HG02642 (cell line): Measurements from ENCODE around the gene LIPC.

Experiments
- ATAC-seq: cut with Tn5 transposase; IDR thresholded peaks from one replicate; pipeline ENCODE4 v1.9.1; 2021; ENCODE audit warnings: mild to moderate bottlenecking; ENCODE audit not compliant: unreplicated experiment, poor library complexity

The LIPC gene

DNA sequence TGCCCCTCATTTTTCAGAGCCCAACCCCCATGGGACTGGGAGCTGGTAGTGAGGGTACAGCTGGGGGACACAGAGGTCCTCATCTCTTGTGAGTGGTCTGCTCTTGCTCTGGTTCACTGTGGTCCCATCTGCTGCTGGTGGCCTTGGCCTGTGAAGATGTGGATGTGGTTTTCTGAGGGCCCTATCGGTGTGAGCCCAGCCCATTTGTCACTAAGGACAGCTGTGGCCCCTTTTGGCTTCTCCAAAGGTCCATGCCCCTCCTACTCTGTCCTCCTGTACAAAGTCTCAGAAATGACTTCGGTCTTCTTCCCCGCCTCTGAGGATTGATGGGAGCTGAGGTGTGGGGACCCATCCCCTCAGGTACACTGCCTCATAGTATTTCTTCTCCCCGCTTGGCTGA, 21.0 kb downstream of the LIPC start:
- no peak for ATAC-seq

DNA sequence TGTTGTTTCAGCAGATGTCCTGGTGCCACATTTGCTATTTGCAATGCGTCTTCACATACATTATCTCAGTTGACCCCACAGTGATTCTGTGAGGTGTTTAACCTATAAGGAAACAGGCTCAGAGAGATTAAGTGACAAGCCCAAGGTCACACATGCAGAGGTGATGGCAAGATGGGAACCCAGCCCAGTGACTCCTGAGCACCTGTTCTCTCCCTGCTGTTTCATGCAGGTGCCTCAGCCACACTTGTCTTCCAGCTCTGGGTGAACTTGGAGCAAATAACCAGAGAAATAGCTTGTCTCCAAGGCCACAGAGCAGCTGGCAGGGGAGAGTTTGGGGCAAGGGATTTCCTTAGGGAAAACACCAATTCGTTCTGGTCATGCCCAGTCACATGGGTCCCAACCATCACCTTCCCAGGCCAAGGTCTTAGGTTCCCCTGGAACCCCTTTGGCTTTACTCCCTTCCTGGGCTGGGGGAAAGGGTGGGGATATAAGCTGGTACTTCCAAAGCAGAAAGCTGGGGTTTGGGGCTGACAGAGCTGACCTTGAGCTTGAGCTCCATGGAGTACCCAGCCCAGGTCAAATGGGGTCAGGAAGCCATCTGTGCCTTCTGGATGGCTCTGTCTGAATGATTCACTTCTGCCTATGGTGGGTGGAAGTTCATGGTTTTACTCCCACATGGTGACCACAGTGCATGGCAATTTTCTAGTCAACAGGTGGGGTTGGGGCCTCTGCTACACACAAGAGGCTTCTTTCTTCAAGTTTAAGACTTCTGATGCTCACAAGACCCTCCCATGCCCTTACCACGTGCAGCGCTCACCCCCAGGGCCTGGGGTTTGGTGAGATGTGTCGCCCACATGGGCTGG, 22.4 kb downstream of the LIPC start:
- no peak for ATAC-seq

DNA sequence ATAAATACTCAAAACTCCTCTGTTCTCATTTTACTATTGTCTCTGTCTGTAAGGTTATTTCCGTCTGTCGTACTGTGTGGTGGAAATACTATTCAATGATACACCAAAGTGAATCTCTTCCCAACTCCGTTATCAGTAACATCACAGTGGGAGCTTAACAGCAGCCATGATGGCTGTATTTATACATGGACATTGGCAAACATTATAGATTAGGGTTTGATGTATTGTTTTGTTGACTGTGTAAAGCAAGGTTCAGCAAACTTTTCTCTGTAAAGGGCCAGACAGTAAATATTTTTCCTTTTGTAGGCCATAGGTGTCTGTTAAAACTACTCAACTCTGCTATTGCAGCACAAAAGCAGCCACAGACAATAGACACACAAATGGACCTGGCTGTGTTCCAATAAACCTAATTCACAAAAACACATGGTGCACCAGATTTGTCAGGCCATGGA, 23.2 kb downstream of the LIPC start:
- no peak for ATAC-seq

DNA sequence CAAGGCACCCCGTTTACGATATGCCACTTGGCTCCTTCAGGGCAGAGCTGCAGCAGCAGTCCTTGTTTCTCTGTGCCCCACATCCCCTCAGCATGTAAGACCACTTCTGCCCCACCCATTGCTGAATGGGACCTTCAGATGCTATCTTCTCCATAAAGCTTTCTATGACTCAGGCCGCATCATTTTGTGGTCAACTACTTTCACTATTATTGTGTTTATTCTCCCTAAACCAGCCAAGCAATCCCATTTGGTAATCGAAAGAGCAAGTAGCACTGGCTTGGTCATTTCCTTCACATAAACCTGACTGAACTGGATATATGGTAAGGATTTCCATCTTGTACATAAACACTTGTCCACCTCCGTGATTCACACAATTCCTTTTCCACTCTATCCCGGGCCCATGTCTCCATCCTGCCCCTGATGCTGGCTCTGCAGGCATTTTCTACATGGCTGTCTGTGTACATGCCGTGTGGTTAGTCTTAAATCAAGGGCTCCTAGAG, 25.7 kb downstream of the LIPC start:
- ATAC-seq = peak; percentile 66

DNA sequence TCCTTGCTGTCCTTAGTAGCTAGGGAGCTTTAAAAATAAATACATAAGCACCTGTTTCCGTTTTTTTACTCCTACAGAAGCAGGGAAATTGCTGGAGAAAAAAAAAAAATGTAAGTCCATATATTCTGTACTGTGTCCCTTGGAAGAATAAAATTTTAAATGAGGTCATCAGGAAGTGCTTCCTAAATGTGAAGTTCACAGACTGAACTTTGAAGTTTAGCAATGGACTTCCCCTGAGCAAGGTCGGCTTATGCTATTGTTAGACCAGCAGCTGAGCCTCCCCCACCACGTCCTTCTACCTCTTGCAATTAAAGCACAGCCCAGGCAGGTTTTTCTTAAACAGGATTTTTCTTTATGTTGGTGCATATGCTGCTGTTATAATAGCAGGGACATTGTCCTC, 26.3 kb downstream of the LIPC start:
- no peak for ATAC-seq

DNA sequence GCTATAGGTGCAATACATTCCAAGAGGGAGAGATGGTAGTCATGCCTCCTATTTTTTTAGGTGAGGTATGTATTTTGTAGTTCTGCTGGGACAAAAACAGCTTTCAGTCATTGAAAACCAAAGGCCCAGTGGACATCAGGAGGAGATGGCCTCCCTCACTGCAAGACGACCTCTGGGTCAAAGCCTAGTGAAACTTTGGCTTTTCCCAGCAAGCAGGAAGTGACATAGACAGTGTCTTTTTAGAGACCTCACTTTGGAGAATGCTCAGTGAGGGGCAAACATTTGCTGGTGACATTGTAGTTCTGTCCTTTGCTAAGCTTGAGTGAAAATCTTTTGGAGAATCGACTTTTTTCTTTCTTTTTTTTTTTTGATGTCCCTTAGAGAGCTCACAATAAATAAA, 27.3 kb downstream of the LIPC start:
- ATAC-seq = no peak

DNA sequence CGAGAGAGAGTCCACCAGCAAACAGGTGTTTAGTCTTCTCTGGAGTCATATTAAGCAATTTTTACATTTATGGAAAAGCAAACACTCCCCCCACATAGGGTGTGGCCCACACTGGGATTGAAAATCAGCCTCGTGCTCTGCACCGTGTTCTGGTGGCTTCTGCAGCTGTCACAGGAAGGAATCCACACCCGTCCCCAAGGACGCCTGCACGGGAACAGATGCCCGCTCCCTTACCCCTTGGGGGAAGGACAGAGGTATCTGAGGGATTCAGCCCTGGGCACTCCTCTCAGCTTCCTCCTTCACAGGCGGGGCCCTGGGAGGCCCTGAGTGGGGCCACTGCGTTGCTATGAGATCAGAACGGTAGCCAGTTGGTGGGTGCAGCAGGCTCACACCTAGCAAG, 27.8 kb downstream of the LIPC start:
- no peak for ATAC-seq

DNA sequence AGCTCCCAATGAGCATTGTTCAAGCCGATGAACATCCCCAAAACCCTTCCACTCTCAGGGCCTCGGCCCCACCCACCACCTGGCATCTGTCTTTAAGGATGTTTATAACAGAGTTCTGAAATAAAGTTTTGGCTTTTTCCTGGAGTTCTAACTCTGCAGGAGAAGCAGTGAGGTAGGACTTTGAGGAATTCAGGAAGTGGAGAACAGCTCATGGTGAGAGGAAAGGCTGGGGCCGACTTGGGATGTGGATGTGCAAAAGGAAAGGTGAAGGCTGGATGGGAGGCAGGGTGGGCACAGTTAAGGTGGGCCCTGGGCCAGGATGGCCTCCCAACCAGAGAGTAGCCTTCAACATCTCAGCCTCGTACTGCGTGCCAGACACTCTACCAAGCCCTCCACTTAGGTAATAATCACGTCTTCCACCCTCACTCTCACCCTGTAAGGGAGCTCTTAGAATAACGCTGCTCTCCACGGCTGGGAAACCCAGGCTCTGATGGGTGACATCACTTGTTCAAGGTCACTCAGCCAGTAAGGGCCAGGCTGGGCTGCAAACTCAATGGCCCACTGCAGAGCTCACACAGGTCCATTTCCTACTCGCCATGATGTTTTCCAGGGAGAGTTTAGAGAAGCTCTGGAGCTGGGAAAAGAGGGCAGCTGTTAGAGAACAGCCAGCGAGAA, 28.5 kb downstream of the LIPC start:
- ATAC-seq = no peak

DNA sequence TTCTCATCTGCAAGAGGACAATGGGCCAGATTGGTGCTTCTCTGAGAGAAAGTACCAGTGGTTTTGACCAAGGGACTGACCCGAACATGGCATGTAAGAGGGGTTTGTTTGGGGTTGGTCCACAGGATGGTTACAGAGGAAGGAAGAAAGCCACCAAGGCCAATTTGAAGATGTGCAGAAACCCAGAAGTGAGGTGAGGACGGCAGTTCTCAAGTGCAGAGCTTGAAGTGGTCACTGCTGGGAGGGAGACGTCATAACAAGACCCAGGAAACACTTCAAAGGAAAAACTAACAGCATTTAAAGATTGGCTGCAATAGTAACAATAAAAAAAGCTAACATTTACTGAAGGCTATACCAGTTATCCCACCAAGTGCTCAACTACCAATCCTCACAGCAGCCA, 29.1 kb downstream of the LIPC start:
- no peak for ATAC-seq

DNA sequence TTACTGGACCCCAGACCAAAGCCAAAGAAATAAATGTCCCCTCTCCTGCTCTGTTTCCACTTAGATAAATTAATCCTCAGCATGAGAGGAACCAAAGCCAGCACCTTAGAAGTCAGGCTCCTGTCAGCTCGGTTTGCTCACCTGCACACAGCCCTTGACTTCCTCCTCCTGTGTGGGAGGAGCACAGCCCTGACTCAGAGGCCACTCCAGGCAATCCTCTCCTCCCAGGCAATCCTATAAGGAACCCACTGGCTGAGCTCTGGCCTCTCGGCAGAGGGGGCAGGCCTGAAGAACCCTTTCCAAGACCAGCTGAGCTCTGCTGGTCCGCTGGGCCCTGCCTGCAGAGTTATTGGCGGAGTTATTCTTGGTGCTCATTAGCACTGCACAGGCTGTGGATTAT, 30.8 kb downstream of the LIPC start:
- ATAC-seq = no peak

DNA sequence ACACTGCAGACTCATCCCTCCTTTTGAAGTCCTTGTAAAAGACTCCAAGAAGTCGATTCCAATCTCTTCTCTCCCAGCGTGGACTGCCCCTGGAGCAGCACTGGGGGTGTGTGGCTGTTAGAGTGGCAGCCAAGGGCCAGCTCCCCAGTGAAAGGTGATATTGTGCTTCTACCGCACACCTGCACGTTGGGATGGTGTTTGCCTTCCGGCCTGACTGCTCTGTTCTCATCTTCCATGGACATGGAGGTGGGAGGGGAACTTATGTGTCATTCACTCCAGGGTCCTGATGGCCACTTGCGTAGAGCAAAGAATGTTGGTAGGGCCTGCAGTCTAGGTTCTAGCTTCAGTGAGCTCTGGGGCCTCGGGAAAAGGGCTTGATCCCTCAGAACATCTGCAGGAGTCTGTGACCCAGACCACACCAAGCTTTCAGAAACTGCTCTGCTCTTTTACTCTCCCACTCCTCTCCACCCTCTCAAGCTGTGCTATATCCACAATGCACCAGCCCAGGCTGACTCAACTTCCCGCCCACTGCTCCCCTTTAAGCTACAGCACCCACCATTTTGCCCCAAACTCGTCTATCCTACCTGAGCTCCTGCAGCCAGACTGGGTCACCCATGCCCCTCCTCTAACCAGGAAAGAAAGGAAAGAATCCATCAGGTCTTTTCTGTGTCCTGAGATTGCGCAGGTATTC, 31.3 kb downstream of the LIPC start:
- no peak for ATAC-seq

DNA sequence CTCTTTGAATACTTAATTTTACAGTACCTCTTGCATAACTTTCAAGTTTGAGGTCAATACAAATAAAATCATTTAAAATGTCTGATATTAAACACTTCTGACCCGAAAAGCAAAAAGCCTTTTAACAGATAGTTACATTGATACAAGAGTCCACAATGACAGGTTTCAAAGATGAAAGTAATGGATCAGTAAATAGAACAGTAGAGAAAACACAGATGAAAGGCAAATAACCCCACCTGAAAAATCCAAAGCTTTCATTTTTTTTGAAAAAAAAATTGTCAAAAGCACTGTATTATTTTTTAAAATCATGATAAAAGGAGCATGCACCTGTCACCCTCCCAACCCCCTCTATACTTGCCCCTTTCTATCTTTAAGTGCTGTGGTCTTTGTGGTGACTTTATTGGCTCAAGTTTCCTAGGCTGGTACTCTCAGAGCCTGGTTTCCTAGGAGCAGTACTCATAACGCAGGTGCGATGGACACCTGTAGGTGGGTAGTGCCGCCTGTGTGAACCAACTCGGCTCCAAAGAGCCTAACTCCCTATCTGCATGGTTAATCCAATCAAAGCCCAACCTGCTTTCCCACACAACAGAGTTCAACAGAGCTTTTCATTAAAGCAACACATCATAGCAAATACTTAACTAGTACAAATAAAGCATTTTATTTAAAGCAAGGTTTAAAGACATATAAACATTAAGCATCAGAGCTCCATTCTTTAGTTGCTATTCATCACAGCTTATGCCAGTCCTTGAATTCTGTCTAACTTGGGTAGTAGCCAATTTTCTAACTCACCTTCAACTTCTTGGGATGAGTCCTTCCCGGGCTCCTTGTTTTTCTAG, 32.2 kb downstream of the LIPC start:
- no peak for ATAC-seq

DNA sequence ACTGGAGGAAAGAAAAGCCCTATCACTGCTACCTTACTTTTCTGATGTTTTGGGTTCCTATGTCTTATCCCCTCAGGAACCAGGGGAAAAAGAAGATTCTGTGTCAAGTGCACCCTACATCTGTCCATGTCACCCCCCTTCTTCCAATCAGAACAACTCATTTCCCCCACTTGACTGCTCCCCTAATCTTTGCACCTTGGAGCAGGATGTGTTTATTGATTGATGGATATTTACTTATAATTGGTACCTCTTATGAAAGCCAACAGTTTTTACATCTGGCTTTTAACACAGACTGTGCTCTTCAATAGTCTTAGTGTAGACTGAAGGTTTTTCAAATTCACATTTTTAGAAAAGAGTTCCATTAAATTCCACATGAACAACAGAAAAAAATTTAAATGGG, 33.3 kb downstream of the LIPC start:
- no peak for ATAC-seq

DNA sequence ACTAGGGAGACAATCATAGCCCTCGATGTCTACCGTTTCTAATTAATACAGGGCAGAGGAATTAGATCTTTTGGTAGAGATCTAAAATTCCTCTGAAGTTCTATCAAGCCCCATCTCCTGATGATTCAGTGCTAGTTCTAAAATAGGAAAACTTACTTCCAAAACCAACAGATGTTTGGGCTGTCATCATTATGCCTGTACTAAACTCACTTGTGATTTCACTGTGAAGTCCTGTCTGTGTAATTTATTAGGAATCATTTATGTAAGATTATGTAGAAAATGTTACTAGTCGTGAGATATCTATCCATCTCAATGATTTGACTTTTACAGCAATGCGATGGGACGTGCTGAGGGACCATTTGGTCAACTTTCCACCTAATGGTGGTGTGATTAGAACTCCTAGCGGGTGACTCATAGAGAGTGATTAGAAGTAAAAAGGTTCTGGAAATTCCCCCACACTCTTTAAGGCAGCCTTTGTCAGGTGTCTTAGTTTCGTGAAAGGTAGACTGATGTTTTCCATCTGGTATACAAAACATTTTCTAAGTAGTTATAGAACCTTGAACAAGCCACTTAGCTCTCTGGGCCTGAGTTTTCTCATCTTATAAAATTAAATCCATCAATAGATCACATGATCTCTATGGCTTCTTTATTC, 34.2 kb downstream of the LIPC start:
- no peak for ATAC-seq

DNA sequence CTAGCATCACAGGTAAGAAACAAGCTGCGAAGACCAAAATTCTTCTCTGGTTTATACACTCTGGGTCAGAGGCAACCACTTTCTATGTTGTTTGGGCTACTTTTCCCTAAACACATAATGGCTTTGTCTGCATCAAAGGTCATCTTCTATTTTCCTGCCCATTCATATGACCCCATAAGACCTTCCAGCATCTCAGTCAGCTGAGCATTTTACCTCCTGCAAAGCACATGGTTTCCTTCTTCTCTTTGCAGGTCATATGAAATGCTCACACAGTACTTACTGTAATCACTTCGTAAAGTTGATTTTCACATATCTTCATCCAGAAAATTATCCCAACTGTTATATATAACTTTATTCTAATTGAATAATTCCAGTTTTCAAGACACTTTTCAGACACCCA, 34.8 kb downstream of the LIPC start:
- no peak for ATAC-seq

DNA sequence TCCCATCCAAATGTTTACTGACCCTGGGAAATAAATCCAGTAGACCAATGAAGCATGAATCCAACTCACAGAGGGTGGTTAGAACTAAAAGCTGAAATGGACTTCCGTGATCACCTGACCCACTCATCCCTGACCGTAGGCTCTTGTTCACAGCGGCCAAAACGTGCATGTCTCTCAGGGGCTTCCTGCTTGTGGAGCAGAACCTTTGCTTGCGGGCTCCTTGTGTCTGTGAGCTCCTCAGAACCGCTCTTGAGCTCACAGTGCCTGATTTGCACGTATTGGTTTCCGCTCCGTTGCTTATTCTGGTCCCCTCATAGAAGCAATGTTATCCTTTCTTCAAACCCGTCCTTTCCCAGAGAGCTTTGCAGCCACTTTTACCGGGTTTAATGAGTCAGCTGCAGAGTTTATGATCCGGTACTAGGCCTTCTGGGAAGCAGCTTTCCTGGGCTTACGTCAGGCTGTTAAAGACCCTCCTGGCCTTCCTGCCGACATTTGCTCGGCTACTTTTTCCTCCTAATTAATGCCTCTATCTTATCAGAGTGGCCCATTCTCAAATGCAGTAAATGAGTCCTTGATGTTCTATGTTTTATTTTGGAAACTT, 35.4 kb downstream of the LIPC start:
- ATAC-seq = no peak

DNA sequence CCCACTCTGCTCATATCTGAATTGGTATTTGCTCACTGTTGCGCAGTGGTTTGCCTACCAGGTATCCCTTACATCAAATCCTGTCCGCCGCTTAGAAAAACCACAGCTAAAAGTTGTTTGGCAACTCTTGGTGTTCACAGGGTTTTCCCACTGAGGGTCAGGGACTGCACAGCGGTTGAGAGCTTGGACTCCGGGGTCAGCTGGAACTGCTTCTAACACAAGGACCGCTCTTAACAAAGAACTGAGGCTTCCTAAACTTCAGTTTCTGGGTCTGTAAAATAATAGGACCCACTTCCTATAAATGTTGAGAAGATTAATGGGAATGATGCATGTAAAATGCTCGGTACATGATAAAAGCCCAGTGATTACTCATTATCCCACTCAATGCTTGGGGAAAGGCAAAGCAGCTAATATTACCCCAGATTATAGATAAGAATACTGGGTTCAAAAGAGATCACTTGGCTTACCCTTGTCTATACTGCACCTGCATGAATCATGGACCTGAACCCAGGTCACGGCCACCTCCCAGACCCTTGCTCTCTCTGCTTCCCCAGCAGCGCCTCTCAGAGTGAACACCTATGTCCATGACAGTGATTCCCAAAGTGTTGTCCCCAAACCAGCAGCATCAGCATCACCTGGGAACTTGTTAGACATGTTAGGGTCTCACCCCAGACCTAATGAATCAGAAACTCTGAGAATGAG, 36.1 kb downstream of the LIPC start:
- no peak for ATAC-seq

DNA sequence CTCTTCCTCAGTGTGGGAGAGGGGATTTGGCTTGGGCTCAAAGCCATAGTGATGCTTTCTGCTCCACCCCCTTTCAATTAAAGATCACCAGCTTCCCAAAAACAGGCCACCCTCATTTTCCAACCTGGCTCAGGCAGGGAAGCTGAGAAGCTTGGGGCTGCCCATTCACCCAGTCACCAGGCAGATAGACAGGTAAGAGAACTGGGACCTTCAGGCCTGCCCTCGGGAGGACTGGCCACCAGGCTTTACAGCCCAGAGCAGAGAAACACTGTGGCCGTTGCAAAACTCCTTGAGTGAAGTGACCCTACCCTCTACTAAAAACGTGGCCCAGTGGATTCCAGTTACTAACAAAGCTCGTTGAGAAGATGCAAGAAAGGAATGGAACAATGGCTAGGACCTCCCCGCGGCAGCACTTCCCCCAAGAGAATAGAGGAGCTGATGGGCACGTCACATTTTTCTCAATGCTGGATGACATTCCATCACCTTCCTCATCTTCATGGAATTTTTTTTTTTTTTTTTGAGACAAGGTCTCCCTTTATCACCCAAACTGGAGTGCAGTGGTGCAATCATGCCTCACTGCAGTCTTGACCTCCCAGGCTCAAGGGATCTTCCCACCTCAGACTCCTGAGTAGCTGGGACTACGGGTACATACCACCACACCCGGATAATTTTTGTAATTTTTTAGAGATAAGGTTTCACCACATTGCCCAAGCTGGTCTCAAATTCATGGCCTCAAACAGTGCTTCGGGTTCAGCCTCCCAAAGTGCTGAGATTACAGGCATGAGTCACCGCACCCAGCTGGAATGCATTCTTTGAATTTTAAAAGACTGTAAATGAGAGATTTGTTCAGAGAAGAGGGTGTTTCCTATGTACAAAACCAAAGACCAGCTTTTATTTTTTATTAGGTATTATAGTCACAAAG, 37.9 kb downstream of the LIPC start:
- no peak for ATAC-seq
